Measurements from ENCODE around the gene IL18RAP. TPM values are rescaled to one million over a fixed set of nuclear protein-coding genes. Genes with fewer than 3 reads are reported as not detected.

The IL18RAP gene
- total RNA-seq, 1 experiment from 2014 or later, result not detected

DNA sequence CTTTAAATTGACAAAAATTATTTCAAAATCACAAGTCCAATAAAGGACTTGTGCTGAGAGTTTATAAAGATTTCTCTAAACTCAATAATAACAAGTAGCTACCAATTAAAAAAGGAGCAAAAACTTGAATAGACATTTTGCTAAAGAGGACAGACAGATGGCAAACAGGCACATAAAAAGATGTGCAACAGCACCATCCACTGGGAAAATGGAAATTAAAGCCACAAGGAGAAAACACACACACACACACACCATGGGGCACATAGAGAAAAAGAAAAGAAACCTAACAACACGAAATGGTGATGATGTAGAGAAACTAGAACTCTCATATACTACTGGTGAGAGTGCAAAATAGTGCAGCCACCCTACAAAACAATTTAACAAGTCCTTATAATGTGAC, 37.5 kb downstream of the IL18RAP start:
- Mint-ChIP-seq H3K27me3 (ENCODE audit: low read depth) (no peaks in the 10 kb centered on the region; the same call in 1 of the 2 replicates), H3K36me3 (no peaks in the 10 kb centered on the region), H3K4me3 (no peak overlapping the region), H3K4me1 (no peaks in the 10 kb centered on the region), H3K27ac (no peak overlapping the region), H3K9me3 (peaks cover 19% of the 10 kb centered on the region)
- TF ChIP-seq, protein P1, sequence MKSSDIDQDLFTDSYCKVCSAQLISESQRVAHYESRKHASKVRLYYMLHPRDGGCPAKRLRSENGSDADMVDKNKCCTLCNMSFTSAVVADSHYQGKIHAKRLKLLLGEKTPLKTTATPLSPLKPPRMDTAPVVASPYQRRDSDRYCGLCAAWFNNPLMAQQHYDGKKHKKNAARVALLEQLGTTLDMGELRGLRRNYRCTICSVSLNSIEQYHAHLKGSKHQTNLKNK (CRISPR knock-in tag; IDR thresholded peaks at IDR 0.05), result no peak
- CTCF ChIA-PET, result interaction anchor here (2.5 kb wide), 1 partner anchor 13 kb away, joined by 7 read pairs; the partner anchor contains the start of gene SLC9A4
- DNase-seq (ENCODE audit: low spot score) (no peak), ATAC-seq (no peak)
- POLR2A ChIA-PET, result no interaction called here

DNA sequence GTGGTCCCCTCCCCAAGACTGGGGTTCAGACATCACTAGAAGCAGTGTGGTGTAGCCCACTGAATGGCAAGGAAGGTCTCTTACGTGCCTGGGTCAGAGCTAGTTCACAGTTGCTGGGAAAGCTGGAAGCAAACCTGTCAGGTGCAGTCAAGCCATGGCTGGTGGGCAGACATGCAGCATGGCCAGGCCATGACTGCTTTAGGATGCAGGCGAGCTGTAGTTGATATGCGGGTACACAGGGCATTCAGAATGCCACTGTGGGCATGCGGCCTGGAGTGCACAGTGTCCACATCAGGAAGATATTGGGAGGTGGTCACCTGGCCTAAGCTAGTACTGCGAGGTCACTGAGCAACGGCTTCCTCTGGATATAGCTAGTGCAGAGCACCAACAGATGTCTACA, 38.2 kb downstream of the IL18RAP start:
- Mint-ChIP-seq H3K27ac (no peak overlapping the region), H3K27me3 (ENCODE audit: low read depth) (no peaks in the 10 kb centered on the region), H3K4me3 (no peak overlapping the region), H3K36me3 (no peaks in the 10 kb centered on the region), H3K9me3 (peaks cover 13% of the 10 kb centered on the region), H3K4me1 (no peaks in the 10 kb centered on the region)
- ChIA-PET POLR2A (no interaction called here), CTCF (interaction anchor here (2.5 kb wide), 1 partner anchor 12 kb away, joined by 7 read pairs; the partner anchor contains the start of gene SLC9A4)
- ATAC-seq, result no peak
- TF ChIP-seq ZNF263 (CRISPR knock-in tag; IDR thresholded peaks at IDR 0.05; ENCODE audit: low read depth) (no peak), SMAD3 (CRISPR knock-in tag; IDR thresholded peaks at IDR 0.05; ENCODE audit: borderline replicate concordance) (no peak), MXD4 (CRISPR knock-in tag; IDR thresholded peaks at IDR 0.05; ENCODE audit: borderline replicate concordance) (no peak), FOXJ3 (CRISPR knock-in tag; IDR thresholded peaks at IDR 0.05; ENCODE audit: borderline replicate concordance) (no peak), ZNF138 (CRISPR knock-in tag; conservative IDR thresholded peaks at IDR 0.05) (no peak), ZNF219 (CRISPR knock-in tag; IDR thresholded peaks at IDR 0.05; ENCODE audit: borderline replicate concordance) (no peak), NR1H2 (CRISPR knock-in tag; IDR thresholded peaks at IDR 0.05) (no peak), TCF7 (CRISPR knock-in tag; IDR thresholded peaks at IDR 0.05; ENCODE audit: low read depth) (no peak), CREM (CRISPR knock-in tag; IDR thresholded peaks at IDR 0.05) (no peak), SP1 (CRISPR knock-in tag; conservative IDR thresholded peaks at IDR 0.05) (no peak), CREB1 (CRISPR knock-in tag; IDR thresholded peaks at IDR 0.05) (no peak), TEAD1 (CRISPR knock-in tag; IDR thresholded peaks at IDR 0.05) (no peak)
- TF ChIP-seq, protein P2, sequence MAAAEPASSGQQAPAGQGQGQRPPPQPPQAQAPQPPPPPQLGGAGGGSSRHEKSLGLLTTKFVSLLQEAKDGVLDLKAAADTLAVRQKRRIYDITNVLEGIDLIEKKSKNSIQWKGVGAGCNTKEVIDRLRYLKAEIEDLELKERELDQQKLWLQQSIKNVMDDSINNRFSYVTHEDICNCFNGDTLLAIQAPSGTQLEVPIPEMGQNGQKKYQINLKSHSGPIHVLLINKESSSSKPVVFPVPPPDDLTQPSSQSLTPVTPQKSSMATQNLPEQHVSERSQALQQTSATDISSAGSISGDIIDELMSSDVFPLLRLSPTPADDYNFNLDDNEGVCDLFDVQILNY (CRISPR knock-in tag; IDR thresholded peaks at IDR 0.05), result no peak
- TF ChIP-seq, protein P3, sequence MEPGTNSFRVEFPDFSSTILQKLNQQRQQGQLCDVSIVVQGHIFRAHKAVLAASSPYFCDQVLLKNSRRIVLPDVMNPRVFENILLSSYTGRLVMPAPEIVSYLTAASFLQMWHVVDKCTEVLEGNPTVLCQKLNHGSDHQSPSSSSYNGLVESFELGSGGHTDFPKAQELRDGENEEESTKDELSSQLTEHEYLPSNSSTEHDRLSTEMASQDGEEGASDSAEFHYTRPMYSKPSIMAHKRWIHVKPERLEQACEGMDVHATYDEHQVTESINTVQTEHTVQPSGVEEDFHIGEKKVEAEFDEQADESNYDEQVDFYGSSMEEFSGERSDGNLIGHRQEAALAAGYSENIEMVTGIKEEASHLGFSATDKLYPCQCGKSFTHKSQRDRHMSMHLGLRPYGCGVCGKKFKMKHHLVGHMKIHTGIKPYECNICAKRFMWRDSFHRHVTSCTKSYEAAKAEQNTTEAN (CRISPR knock-in tag; IDR thresholded peaks at IDR 0.05), result no peak
- TF ChIP-seq, protein P4, sequence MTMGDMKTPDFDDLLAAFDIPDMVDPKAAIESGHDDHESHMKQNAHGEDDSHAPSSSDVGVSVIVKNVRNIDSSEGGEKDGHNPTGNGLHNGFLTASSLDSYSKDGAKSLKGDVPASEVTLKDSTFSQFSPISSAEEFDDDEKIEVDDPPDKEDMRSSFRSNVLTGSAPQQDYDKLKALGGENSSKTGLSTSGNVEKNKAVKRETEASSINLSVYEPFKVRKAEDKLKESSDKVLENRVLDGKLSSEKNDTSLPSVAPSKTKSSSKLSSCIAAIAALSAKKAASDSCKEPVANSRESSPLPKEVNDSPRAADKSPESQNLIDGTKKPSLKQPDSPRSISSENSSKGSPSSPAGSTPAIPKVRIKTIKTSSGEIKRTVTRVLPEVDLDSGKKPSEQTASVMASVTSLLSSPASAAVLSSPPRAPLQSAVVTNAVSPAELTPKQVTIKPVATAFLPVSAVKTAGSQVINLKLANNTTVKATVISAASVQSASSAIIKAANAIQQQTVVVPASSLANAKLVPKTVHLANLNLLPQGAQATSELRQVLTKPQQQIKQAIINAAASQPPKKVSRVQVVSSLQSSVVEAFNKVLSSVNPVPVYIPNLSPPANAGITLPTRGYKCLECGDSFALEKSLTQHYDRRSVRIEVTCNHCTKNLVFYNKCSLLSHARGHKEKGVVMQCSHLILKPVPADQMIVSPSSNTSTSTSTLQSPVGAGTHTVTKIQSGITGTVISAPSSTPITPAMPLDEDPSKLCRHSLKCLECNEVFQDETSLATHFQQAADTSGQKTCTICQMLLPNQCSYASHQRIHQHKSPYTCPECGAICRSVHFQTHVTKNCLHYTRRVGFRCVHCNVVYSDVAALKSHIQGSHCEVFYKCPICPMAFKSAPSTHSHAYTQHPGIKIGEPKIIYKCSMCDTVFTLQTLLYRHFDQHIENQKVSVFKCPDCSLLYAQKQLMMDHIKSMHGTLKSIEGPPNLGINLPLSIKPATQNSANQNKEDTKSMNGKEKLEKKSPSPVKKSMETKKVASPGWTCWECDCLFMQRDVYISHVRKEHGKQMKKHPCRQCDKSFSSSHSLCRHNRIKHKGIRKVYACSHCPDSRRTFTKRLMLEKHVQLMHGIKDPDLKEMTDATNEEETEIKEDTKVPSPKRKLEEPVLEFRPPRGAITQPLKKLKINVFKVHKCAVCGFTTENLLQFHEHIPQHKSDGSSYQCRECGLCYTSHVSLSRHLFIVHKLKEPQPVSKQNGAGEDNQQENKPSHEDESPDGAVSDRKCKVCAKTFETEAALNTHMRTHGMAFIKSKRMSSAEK (CRISPR knock-in tag; IDR thresholded peaks at IDR 0.05; ENCODE audit: borderline replicate concordance), result no peak
- TF ChIP-seq, protein P5, sequence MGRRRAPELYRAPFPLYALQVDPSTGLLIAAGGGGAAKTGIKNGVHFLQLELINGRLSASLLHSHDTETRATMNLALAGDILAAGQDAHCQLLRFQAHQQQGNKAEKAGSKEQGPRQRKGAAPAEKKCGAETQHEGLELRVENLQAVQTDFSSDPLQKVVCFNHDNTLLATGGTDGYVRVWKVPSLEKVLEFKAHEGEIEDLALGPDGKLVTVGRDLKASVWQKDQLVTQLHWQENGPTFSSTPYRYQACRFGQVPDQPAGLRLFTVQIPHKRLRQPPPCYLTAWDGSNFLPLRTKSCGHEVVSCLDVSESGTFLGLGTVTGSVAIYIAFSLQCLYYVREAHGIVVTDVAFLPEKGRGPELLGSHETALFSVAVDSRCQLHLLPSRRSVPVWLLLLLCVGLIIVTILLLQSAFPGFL (CRISPR knock-in tag; IDR thresholded peaks at IDR 0.05; ENCODE audit: borderline replicate concordance), result no peak
- TF ChIP-seq, protein P6, sequence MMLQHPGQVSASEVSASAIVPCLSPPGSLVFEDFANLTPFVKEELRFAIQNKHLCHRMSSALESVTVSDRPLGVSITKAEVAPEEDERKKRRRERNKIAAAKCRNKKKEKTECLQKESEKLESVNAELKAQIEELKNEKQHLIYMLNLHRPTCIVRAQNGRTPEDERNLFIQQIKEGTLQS (CRISPR knock-in tag; conservative IDR thresholded peaks at IDR 0.05), result no peak
- DNase-seq (ENCODE audit: low spot score), result no peak

Measured in WTC11 (cell line).